Body of pancreas (tissue), 4 donors: ENCODE measurements around the gene CDHR1.

Experiments
- CTCF ChIP-seq, 7 experiments: fragments of 450-650 bp in 4 of 7; fragments of 200-600 bp in 3 of 7; sonication (generic) in 3 of 7; IDR thresholded peaks; one replicate each; pipeline ENCODE4 v1.5.1; 2016 to 2019; ENCODE audit warnings: antibody characterized with exemption in 7 of 7
- POLR2A ChIP-seq, 3 donors: fragments of 450-650 bp; IDR thresholded peaks; one replicate each; pipeline ENCODE4 v1.6.1; 2016; ENCODE audit warnings: antibody characterized with exemption in 3 of 3, mild to moderate bottlenecking in 2 of 3

DNA sequence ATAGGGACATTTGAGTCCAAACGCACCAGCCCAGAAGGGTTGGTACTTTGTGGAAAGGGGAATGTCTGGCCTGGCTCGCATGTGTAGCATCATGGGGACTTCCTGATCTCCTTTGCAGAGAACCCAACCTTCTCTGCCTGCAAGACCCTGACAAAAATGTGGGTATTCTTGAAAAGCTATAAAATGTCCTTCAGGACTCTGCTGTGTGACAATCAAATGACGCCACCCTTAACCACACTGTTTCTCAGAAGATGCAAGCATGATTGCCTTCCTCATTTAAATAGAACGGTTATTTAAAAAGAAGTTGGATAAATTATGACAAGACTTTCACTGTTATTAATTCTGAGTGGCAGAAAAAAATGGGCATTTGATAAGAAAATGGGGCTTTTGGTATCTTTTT is 35.8 kb upstream of the CDHR1 start:
- no peak for TF ChIP-seq CTCF (IDR thresholded peaks at IDR 0.05)
- TF ChIP-seq POLR2A (IDR thresholded peaks at IDR 0.05), result no peak
